GM23338 (cell line): Measurements from ENCODE around the gene REG1A. TPM values are rescaled to one million over a fixed set of nuclear protein-coding genes. Genes with fewer than 3 reads are reported as not detected.

Experiments
- ATAC-seq: fragments of 200-7000 bp; cut with Tn5 transposase; 3 replicates; pipeline ENCODE4 v1.9.1; 2020
- DNase-seq: peaks from one replicate; pipeline ENCODE4 v3.0.0-alpha.2; 2015; ENCODE audit warnings: low spot score
- H2AFZ ChIP-seq: fragments of 200-600 bp; sonication (generic); 2 replicates; pipeline ENCODE4 v1.8.0; 2016; ENCODE audit warnings: antibody characterized with exemption, mild to moderate bottlenecking, moderate library complexity
- H3F3A ChIP-seq: fragments of 200-600 bp; sonication (generic); replicated peaks from 2 replicates; pipeline ENCODE4 v1.8.0; 2017; ENCODE audit warnings: antibody characterized with exemption, mixed run types, low read depth
- H3K27ac ChIP-seq: fragments of 200-600 bp; sonication (generic); 2 replicates; pipeline ENCODE4 v1.6.1; 2016; ENCODE audit warnings: low read depth
- H3K27me3 ChIP-seq: fragments of 200-600 bp; sonication (generic); 2 replicates; pipeline ENCODE4 v1.8.0; 2016; ENCODE audit warnings: mild to moderate bottlenecking, mixed run types, moderate library complexity; ENCODE audit not compliant: insufficient read depth
- H3K36me3 ChIP-seq: fragments of 200-600 bp; sonication (generic); 2 replicates; pipeline ENCODE4 v1.8.0; 2016; ENCODE audit warnings: mild to moderate bottlenecking; ENCODE audit not compliant: insufficient read depth
- H3K4me1 ChIP-seq: fragments of 200-600 bp; sonication (generic); 2 replicates; pipeline ENCODE4 v1.8.0; 2016; ENCODE audit warnings: mild to moderate bottlenecking, moderate library complexity; ENCODE audit not compliant: insufficient read depth
- H3K4me2 ChIP-seq: fragments of 200-600 bp; sonication (generic); 2 replicates; pipeline ENCODE4 v1.7.1; 2017; ENCODE audit warnings: mixed run types
- H3K4me3 ChIP-seq: fragments of 200-600 bp; sonication (generic); 2 replicates; pipeline ENCODE4 v1.6.1; 2016; ENCODE audit warnings: mixed run types
- H3K79me2 ChIP-seq: fragments of 200-600 bp; sonication (generic); replicated peaks from 2 replicates; pipeline ENCODE4 v1.8.0; 2017; ENCODE audit warnings: mild to moderate bottlenecking; ENCODE audit not compliant: insufficient read depth
- H3K9me2 ChIP-seq: fragments of 200-600 bp; sonication (generic); 2 replicates; pipeline ENCODE4 v1.8.0; 2017; ENCODE audit not compliant: insufficient read depth
- H4K20me1 ChIP-seq: fragments of 200-600 bp; sonication (generic); replicated peaks from 2 replicates; pipeline ENCODE4 v1.8.0; 2017; ENCODE audit warnings: mild to moderate bottlenecking; ENCODE audit not compliant: insufficient read depth
- H3K27ac Mint-ChIP-seq: 2 replicates; pipeline ENCODE4 v1.8.0; 2020; ENCODE audit warnings: inconsistent platforms, mild to moderate bottlenecking, moderate library complexity, mixed read lengths
- H3K27me3 Mint-ChIP-seq: 3 replicates; pipeline ENCODE4 v1.8.0; 2022; ENCODE audit warnings: low read depth, mild to moderate bottlenecking, moderate library complexity, mixed read lengths, inconsistent platforms; ENCODE audit not compliant: insufficient read depth, poor library complexity
- H3K36me3 Mint-ChIP-seq: 3 replicates; pipeline ENCODE4 v1.8.0; 2021; ENCODE audit warnings: low read depth, mild to moderate bottlenecking, inconsistent platforms, moderate library complexity, mixed read lengths
- H3K4me1 Mint-ChIP-seq: 3 replicates; pipeline ENCODE4 v1.8.0; 2020; ENCODE audit warnings: mild to moderate bottlenecking, inconsistent platforms, mixed read lengths
- H3K4me3 Mint-ChIP-seq: 3 replicates; pipeline ENCODE4 v1.8.0; 2021; ENCODE audit warnings: moderate library complexity, mild to moderate bottlenecking, inconsistent platforms, mixed read lengths
- H3K9me3 Mint-ChIP-seq: 3 replicates; pipeline ENCODE4 v1.8.0; 2020; ENCODE audit warnings: moderate library complexity, mild to moderate bottlenecking, inconsistent platforms, mixed read lengths
- EZH2 ChIP-seq: fragments of 200-600 bp; sonication (generic); IDR thresholded peaks from one replicate; pipeline ENCODE4 v1.8.0; 2017; ENCODE audit warnings: antibody characterized with exemption, mild to moderate bottlenecking, low read depth; ENCODE audit not compliant: unreplicated experiment
- EZH2phosphoT487 ChIP-seq: fragments of 200-600 bp; sonication (generic); IDR thresholded peaks from one replicate; pipeline ENCODE4 v1.8.1; 2018; ENCODE audit warnings: antibody characterized with exemption; ENCODE audit not compliant: unreplicated experiment
- JUNB ChIP-seq: IDR thresholded peaks from one replicate; pipeline ENCODE4 v1.6.1; 2016; ENCODE audit warnings: antibody characterized with exemption; ENCODE audit not compliant: unreplicated experiment
- POLR2AphosphoS5 ChIP-seq: IDR thresholded peaks from 2 replicates; pipeline ENCODE4 v1.6.1; 2016; ENCODE audit warnings: antibody characterized with exemption, low read depth
- STAT1 ChIP-seq: IDR thresholded peaks from one replicate; pipeline ENCODE4 v1.6.1; 2016; ENCODE audit warnings: antibody characterized with exemption; ENCODE audit not compliant: unreplicated experiment
- polyA plus RNA-seq: library from polyadenylated mRNA; unstranded; fragments of >200 nt; fragmentation: Nextera tagmentation; extraction: Ambion mirVana; gene quantifications from 2 replicates; pipeline ENCODE4 v1.2.1, GENCODE V29; 2016
- total RNA-seq: library from RNA; depleted of rRNA; stranded (reverse); fragments of >200 nt; shearing (Covaris generic); gene quantifications from 2 replicates; pipeline ENCODE4 v1.2.3, GENCODE V29; 2014
- TF ChIP-seq, protein P1 (sequence below): fragments of 250-450 bp; sonication (Bioruptor Pico); IDR thresholded peaks from 2 replicates; pipeline ENCODE4 v1.5.0; 2020; ENCODE audit warnings: mild to moderate bottlenecking, moderate library complexity
- TF ChIP-seq, protein P2 (sequence below), 2 experiments: fragments of 200-600 bp in 1 of 2; sonication (generic) in 1 of 2; conservative IDR thresholded peaks; 2 replicates each; pipeline versions ENCODE4 v1.5.1 to v1.6.1; 2016 to 2017; ENCODE audit warnings: antibody characterized with exemption in 2 of 2, low read depth in 2 of 2, mild to moderate bottlenecking in 2 of 2, moderate library complexity in 1 of 2

REG1A gene
- total and polyA plus RNA-seq, 2 experiments from 2014 or later: not detected

- TF ChIP-seq, protein P1, sequence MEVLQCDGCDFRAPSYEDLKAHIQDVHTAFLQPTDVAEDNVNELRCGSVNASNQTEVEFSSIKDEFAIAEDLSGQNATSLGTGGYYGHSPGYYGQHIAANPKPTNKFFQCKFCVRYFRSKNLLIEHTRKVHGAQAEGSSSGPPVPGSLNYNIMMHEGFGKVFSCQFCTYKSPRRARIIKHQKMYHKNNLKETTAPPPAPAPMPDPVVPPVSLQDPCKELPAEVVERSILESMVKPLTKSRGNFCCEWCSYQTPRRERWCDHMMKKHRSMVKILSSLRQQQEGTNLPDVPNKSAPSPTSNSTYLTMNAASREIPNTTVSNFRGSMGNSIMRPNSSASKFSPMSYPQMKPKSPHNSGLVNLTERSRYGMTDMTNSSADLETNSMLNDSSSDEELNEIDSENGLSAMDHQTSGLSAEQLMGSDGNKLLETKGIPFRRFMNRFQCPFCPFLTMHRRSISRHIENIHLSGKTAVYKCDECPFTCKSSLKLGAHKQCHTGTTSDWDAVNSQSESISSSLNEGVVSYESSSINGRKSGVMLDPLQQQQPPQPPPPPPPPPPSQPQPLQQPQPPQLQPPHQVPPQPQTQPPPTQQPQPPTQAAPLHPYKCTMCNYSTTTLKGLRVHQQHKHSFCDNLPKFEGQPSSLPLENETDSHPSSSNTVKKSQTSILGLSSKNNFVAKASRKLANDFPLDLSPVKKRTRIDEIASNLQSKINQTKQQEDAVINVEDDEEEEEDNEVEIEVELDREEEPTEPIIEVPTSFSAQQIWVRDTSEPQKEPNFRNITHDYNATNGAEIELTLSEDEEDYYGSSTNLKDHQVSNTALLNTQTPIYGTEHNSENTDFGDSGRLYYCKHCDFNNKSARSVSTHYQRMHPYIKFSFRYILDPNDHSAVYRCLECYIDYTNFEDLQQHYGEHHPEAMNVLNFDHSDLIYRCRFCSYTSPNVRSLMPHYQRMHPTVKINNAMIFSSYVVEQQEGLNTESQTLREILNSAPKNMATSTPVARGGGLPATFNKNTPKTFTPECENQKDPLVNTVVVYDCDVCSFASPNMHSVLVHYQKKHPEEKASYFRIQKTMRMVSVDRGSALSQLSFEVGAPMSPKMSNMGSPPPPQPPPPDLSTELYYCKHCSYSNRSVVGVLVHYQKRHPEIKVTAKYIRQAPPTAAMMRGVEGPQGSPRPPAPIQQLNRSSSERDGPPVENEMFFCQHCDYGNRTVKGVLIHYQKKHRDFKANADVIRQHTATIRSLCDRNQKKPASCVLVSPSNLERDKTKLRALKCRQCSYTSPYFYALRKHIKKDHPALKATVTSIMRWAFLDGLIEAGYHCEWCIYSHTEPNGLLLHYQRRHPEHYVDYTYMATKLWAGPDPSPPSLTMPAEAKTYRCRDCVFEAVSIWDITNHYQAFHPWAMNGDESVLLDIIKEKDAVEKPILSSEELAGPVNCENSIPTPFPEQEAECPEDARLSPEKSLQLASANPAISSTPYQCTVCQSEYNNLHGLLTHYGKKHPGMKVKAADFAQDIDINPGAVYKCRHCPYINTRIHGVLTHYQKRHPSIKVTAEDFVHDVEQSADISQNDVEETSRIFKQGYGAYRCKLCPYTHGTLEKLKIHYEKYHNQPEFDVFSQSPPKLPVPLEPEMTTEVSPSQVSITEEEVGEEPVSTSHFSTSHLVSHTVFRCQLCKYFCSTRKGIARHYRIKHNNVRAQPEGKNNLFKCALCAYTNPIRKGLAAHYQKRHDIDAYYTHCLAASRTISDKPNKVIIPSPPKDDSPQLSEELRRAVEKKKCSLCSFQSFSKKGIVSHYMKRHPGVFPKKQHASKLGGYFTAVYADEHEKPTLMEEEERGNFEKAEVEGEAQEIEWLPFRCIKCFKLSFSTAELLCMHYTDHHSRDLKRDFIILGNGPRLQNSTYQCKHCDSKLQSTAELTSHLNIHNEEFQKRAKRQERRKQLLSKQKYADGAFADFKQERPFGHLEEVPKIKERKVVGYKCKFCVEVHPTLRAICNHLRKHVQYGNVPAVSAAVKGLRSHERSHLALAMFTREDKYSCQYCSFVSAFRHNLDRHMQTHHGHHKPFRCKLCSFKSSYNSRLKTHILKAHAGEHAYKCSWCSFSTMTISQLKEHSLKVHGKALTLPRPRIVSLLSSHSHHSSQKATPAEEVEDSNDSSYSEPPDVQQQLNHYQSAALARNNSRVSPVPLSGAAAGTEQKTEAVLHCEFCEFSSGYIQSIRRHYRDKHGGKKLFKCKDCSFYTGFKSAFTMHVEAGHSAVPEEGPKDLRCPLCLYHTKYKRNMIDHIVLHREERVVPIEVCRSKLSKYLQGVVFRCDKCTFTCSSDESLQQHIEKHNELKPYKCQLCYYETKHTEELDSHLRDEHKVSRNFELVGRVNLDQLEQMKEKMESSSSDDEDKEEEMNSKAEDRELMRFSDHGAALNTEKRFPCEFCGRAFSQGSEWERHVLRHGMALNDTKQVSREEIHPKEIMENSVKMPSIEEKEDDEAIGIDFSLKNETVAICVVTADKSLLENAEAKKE (CRISPR knock-in tag): no peak
- TF ChIP-seq EZH2 (no peak), POLR2AphosphoS5 (no peak), JUNB (no peak)
These were observed 19.1 kb downstream of the REG1A start (continued) for GRCh38 chr2:79139423-79139822.

- ATAC-seq: no peak
- no peak for DNase-seq
- Mint-ChIP-seq H3K27me3 (no peaks in the 10 kb centered on the region), H3K36me3 (no peaks in the 10 kb centered on the region), H3K4me3 (no peak overlapping the region), H3K4me1 (no peaks in the 10 kb centered on the region), H3K9me3 (no peaks in the 10 kb centered on the region; the same call in 2 of the 3 replicates), H3K27ac (no peak overlapping the region)
- Histone ChIP-seq H3K4me3 (no peak overlapping the region), H3F3A (no peaks in the 10 kb centered on the region), H3K79me2 (no peaks in the 10 kb centered on the region), H3K36me3 (no peaks in the 10 kb centered on the region), H3K4me1 (no peaks in the 10 kb centered on the region), H3K9me2 (peaks cover 16% of the 10 kb centered on the region), H3K27ac (no peak overlapping the region), H4K20me1 (no peaks in the 10 kb centered on the region), H2AFZ (no peak overlapping the region), H3K27me3 (no peaks in the 10 kb centered on the region), H3K4me2 (no peak overlapping the region)
- TF ChIP-seq POLR2AphosphoS5 (no peak), JUNB (no peak), EZH2phosphoT487 (no peak), STAT1 (no peak), EZH2 (no peak)
- TF ChIP-seq, protein P2, sequence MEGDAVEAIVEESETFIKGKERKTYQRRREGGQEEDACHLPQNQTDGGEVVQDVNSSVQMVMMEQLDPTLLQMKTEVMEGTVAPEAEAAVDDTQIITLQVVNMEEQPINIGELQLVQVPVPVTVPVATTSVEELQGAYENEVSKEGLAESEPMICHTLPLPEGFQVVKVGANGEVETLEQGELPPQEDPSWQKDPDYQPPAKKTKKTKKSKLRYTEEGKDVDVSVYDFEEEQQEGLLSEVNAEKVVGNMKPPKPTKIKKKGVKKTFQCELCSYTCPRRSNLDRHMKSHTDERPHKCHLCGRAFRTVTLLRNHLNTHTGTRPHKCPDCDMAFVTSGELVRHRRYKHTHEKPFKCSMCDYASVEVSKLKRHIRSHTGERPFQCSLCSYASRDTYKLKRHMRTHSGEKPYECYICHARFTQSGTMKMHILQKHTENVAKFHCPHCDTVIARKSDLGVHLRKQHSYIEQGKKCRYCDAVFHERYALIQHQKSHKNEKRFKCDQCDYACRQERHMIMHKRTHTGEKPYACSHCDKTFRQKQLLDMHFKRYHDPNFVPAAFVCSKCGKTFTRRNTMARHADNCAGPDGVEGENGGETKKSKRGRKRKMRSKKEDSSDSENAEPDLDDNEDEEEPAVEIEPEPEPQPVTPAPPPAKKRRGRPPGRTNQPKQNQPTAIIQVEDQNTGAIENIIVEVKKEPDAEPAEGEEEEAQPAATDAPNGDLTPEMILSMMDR (conservative IDR thresholded peaks at IDR 0.05; ENCODE audit: low read depth in 2 of 2): no peak
- TF ChIP-seq, protein P1 (CRISPR knock-in tag): no peak
These were observed 35.7 kb downstream of the REG1A start for GRCh38 chr2:79155826-79156476.
